PFSK-1 (cell line): ENCODE measurements around the gene LXN.

Experiments used
- FOXP2 ChIP-seq: optimal IDR thresholded peaks from 2 replicates; pipeline ENCODE3; 2011; ENCODE audit warnings: borderline replicate concordance, control low read depth, inconsistent platforms; ENCODE audit not compliant: insufficient read depth; ENCODE audit errors: extremely low read length, extremely low read depth
- POLR2AphosphoS5 ChIP-seq: IDR thresholded peaks from 2 replicates; pipeline ENCODE4 v1.6.1; 2012; ENCODE audit warnings: low read depth, mild to moderate bottlenecking, control low read depth, low read length, moderate library complexity
- REST ChIP-seq, 2 experiments: IDR thresholded peaks; 2 replicates each; pipeline versions ENCODE4 v1.6.1 to v1.8.0; 2011 to 2012; ENCODE audit warnings: low read depth in 2 of 2, low read length in 2 of 2, control low read depth in 1 of 2, inconsistent platforms in 1 of 2, mild to moderate bottlenecking in 1 of 2, moderate library complexity in 1 of 2; ENCODE audit not compliant: insufficient read depth in 1 of 2
- SIN3A ChIP-seq: IDR thresholded peaks from 2 replicates; pipeline ENCODE4 v1.6.1; 2012; ENCODE audit warnings: mild to moderate bottlenecking, low read length, moderate library complexity, borderline replicate concordance; ENCODE audit not compliant: insufficient read depth
- TAF1 ChIP-seq: IDR thresholded peaks from 2 replicates; pipeline ENCODE4 v1.6.1; 2012; ENCODE audit warnings: low read length, control low read depth, borderline replicate concordance; ENCODE audit not compliant: insufficient read depth

The LXN gene

GRCh38 chr3:158683230-158683962 is 10.9 kb upstream of the LXN start:
- TF ChIP-seq REST (IDR thresholded peaks at IDR 0.05; ENCODE audit: insufficient read depth in 1 of 2, low read depth in 2 of 2, low read length in 2 of 2): no peak
- no peak for TF ChIP-seq FOXP2
- TF ChIP-seq SIN3A: no peak
- no peak for TF ChIP-seq TAF1
- TF ChIP-seq POLR2AphosphoS5: no peak

- TF ChIP-seq POLR2AphosphoS5 (no peak), SIN3A (no peak), REST (IDR thresholded peaks at IDR 0.05; ENCODE audit: insufficient read depth in 1 of 2, low read depth in 2 of 2, low read length in 2 of 2) (no peak)
Measured at GRCh38 chr3:158680861-158681260, 8.4 kb upstream of the LXN start.

- TF ChIP-seq POLR2AphosphoS5: no peak
- TF ChIP-seq FOXP2: no peak
- TF ChIP-seq REST (IDR thresholded peaks at IDR 0.05; ENCODE audit: insufficient read depth in 1 of 2, low read depth in 2 of 2, low read length in 2 of 2): no peak
- TF ChIP-seq TAF1: no peak
- TF ChIP-seq SIN3A: no peak
Measured at GRCh38 chr3:158679547-158680000, 7.1 kb upstream of the LXN start.

GRCh38 chr3:158678687-158679086 is 6.2 kb upstream of the LXN start:
- TF ChIP-seq POLR2AphosphoS5: no peak
- TF ChIP-seq REST (IDR thresholded peaks at IDR 0.05; ENCODE audit: insufficient read depth in 1 of 2, low read depth in 2 of 2, low read length in 2 of 2): no peak
- TF ChIP-seq TAF1: no peak
- TF ChIP-seq SIN3A: no peak
- no peak for TF ChIP-seq FOXP2

GRCh38 chr3:158671821-158672214 is 630 bp downstream of the LXN start:
- TF ChIP-seq FOXP2 (no peak), TAF1 (no peak), REST (IDR thresholded peaks at IDR 0.05; ENCODE audit: insufficient read depth in 1 of 2, low read depth in 2 of 2, low read length in 2 of 2) (no peak), POLR2AphosphoS5 (no peak), SIN3A (no peak)
